ENCODE data around the gene CBY2.

DNA sequence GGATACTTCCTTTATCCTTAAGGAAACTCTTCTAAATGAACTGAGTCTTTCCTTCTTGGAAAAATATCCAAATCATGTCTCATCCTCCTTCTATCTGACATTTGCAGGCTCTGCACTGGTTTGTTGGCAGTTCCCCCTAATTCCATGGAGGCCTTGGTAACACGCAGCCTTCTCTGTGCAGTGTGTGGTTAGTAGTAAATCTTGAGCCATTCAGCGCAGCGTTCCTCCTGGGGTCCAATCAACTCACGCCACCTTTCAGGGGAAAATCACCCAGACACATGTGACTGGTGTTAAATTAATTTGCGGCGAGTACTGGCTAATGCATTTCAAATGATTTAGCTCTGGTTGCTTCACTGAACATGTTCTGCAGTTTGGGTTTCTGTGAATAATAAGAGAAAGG lies 21.0 kb upstream of the CBY2 start:
- TF ChIP-seq, protein P1, sequence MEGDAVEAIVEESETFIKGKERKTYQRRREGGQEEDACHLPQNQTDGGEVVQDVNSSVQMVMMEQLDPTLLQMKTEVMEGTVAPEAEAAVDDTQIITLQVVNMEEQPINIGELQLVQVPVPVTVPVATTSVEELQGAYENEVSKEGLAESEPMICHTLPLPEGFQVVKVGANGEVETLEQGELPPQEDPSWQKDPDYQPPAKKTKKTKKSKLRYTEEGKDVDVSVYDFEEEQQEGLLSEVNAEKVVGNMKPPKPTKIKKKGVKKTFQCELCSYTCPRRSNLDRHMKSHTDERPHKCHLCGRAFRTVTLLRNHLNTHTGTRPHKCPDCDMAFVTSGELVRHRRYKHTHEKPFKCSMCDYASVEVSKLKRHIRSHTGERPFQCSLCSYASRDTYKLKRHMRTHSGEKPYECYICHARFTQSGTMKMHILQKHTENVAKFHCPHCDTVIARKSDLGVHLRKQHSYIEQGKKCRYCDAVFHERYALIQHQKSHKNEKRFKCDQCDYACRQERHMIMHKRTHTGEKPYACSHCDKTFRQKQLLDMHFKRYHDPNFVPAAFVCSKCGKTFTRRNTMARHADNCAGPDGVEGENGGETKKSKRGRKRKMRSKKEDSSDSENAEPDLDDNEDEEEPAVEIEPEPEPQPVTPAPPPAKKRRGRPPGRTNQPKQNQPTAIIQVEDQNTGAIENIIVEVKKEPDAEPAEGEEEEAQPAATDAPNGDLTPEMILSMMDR (IDR thresholded peaks at IDR 0.05; ENCODE audit: insufficient read depth, low read depth, low read length) = no peak
- TF ChIP-seq EZH2 (IDR thresholded peaks at IDR 0.05; ENCODE audit: insufficient read depth, low read length) = no peak
